GM18499 (cell line): ENCODE measurements around the gene TADA2A.

Source experiments
- ATAC-seq: cut with Tn5 transposase; IDR thresholded peaks from one replicate; pipeline ENCODE4 v1.9.1; 2021; ENCODE audit warnings: moderate number of reproducible peaks; ENCODE audit not compliant: insufficient read depth, unreplicated experiment

The TADA2A gene

GRCh38 chr17:37406635-37407461 lies at the start of gene TADA2A, which contains the start of gene ACACA:
Gene TADA2A, plus strand, starts transcription at chr17:37406886. Its CDS starts 4,480 bp downstream, at chr17:37411366.
Gene ACACA, minus strand, starts transcription at chr17:37406836. Its CDS starts 537 bp downstream, at chr17:37406299.
- ATAC-seq, result no peak

GRCh38 chr17:37358098-37358829 lies 48.4 kb upstream of the TADA2A start:
- no peak for ATAC-seq

- peak; percentile 50 for ATAC-seq
These were observed 47.6 kb upstream of the TADA2A start for GRCh38 chr17:37358830-37359681.

- no peak for ATAC-seq
These were observed 47.0 kb upstream of the TADA2A start for GRCh38 chr17:37359682-37360188.

- no peak for ATAC-seq
These were observed 46.1 kb upstream of the TADA2A start for GRCh38 chr17:37360632-37361031.

- ATAC-seq, result no peak
These were observed 45.1 kb upstream of the TADA2A start for GRCh38 chr17:37361543-37361942.

- no peak for ATAC-seq
These were observed 41.1 kb upstream of the TADA2A start for GRCh38 chr17:37365589-37365988.

- ATAC-seq, result no peak
These were observed 38.1 kb upstream of the TADA2A start for GRCh38 chr17:37368577-37368976.

- peak; percentile 65 for ATAC-seq
These were observed 33.0 kb upstream of the TADA2A start for GRCh38 chr17:37373530-37374159.

- no peak for ATAC-seq
These were observed 31.0 kb upstream of the TADA2A start, which contains the start of gene C17orf78 for GRCh38 chr17:37375706-37376105. Gene C17orf78, plus strand, starts transcription at chr17:37375985. Its CDS starts 108 bp downstream, at chr17:37376093.

GRCh38 chr17:37382056-37382455 lies 24.6 kb upstream of the TADA2A start:
- ATAC-seq, result no peak

- ATAC-seq, result no peak
These were observed 22.0 kb upstream of the TADA2A start for GRCh38 chr17:37384560-37385149.

- ATAC-seq, result no peak
These were observed 21.2 kb upstream of the TADA2A start for GRCh38 chr17:37385474-37385990.

GRCh38 chr17:37386462-37386861 lies 20.2 kb upstream of the TADA2A start:
- no peak for ATAC-seq

GRCh38 chr17:37388266-37388665 lies 18.4 kb upstream of the TADA2A start:
- ATAC-seq, result no peak

- no peak for ATAC-seq
These were observed 17.5 kb upstream of the TADA2A start for GRCh38 chr17:37389160-37389559.

- no peak for ATAC-seq
These were observed 15.5 kb upstream of the TADA2A start for GRCh38 chr17:37391146-37391545.

GRCh38 chr17:37392024-37392590 lies 14.6 kb upstream of the TADA2A start:
- no peak for ATAC-seq

GRCh38 chr17:37393352-37393751 lies 13.3 kb upstream of the TADA2A start:
- no peak for ATAC-seq
